H1 (cell line): ENCODE measurements around the gene PRPF38A. TPM values are rescaled to one million over a fixed set of nuclear protein-coding genes. Genes with fewer than 3 reads are reported as not detected.

Experiments
- CTCF ChIA-PET: fragments of 300-600 bp; sonication (Branson Sonifier 250); formaldehyde crosslinking; loops from one replicate; lab custom pipeline; 2021; ENCODE audit not compliant: partially characterized antibody; lab: Charles Lee
- POLR2A ChIA-PET: fragments of 300-600 bp; sonication (Branson Sonifier 250); formaldehyde crosslinking; loops from one replicate; lab custom pipeline; 2021; ENCODE audit warnings: inconsistent platforms; ENCODE audit not compliant: partially characterized antibody; lab: Charles Lee
- DNase-seq, 2 experiments: peaks; one replicate each; pipeline versions ENCODE4 v3.0.0 to v3.0.0-alpha.2; 2010 to 2022; ENCODE audit warnings: low spot score in 2 of 2, low read depth in 1 of 2, mixed read lengths in 1 of 2
- FAIRE-seq: peaks from 2 replicates; lab custom pipeline; 2011; peaks lifted over from hg19 to GRCh38; lab: Jason Lieb, UNC
- H2AFZ ChIP-seq: 2 replicates; pipeline ENCODE4 v1.8.1; 2012; ENCODE audit warnings: low read length, inconsistent platforms
- H2AK5ac ChIP-seq: 2 replicates; pipeline ENCODE4 v1.6.1; 2013; ENCODE audit warnings: low read depth, low read length
- H2BK120ac ChIP-seq: replicated peaks from 2 replicates; pipeline ENCODE3; 2013; ENCODE audit warnings: low read depth, low read length, inconsistent platforms
- H2BK12ac ChIP-seq: 2 replicates; pipeline ENCODE4 v1.6.1; 2013; ENCODE audit warnings: low read depth, low read length
- H2BK15ac ChIP-seq: 2 replicates; pipeline ENCODE4 v1.6.1; 2013; ENCODE audit warnings: low read length
- H2BK20ac ChIP-seq: 2 replicates; pipeline ENCODE4 v1.6.1; 2013; ENCODE audit warnings: low read length
- H2BK5ac ChIP-seq: 2 replicates; pipeline ENCODE4 v1.6.1; 2013; ENCODE audit warnings: low read depth, low read length
- H3K14ac ChIP-seq: 2 replicates; pipeline ENCODE4 v1.6.1; 2013; ENCODE audit warnings: inconsistent platforms; ENCODE audit not compliant: insufficient read length
- H3K18ac ChIP-seq: 2 replicates; pipeline ENCODE4 v1.6.1; 2013; ENCODE audit warnings: low read length; ENCODE audit errors: extremely low read depth
- H3K23ac ChIP-seq: 2 replicates; pipeline ENCODE4 v1.6.1; 2013; ENCODE audit warnings: inconsistent platforms; ENCODE audit not compliant: insufficient read length
- H3K23me2 ChIP-seq: 2 replicates; pipeline ENCODE4 v1.6.1; 2013; ENCODE audit warnings: low read depth, low read length
- H3K27ac ChIP-seq: 2 replicates; pipeline ENCODE4 v1.6.1; 2011; ENCODE audit warnings: low read depth, low read length, inconsistent platforms
- H3K27me3 ChIP-seq, 4 experiments: replicated peaks in 1 of 4; 1 replicate in 1 of 4; 2 replicates in 3 of 4; pipeline versions ENCODE4 v1.6.1 to v1.8.1; 2011 to 2013; ENCODE audit warnings: low read length in 3 of 4, mild to moderate bottlenecking in 3 of 4, inconsistent platforms in 2 of 4, mixed read lengths in 2 of 4, moderate library complexity in 1 of 4; ENCODE audit not compliant: control insufficient read depth in 3 of 4, insufficient read depth in 3 of 4; ENCODE audit errors: extremely low read depth in 1 of 4
- H3K36me3 ChIP-seq, 4 experiments: 2 replicates each; pipeline versions ENCODE4 v1.6.1 to v1.8.1; 2011 to 2013; ENCODE audit warnings: mild to moderate bottlenecking in 4 of 4, low read length in 3 of 4, moderate library complexity in 2 of 4, control low read depth in 1 of 4, inconsistent platforms in 1 of 4; ENCODE audit not compliant: insufficient read depth in 4 of 4, control insufficient read depth in 2 of 4
- H3K4ac ChIP-seq: replicated peaks from 2 replicates; pipeline ENCODE3; 2013; ENCODE audit warnings: low read length, low read depth, mixed read lengths, inconsistent platforms; ENCODE audit not compliant: insufficient read length
- H3K4me1 ChIP-seq, 4 experiments: replicated peaks in 1 of 4; 1 replicate in 1 of 4; 2 replicates in 3 of 4; pipeline versions ENCODE4 v1.6.1 to v1.8.1; 2011 to 2013; ENCODE audit warnings: low read length in 3 of 4, inconsistent platforms in 2 of 4, mixed read lengths in 1 of 4; ENCODE audit not compliant: insufficient read depth in 4 of 4, control insufficient read depth in 3 of 4
- H3K4me2 ChIP-seq, 2 experiments: 2 replicates each; pipeline versions ENCODE4 v1.6.1 to v1.8.1; 2011 to 2013; ENCODE audit warnings: low read depth in 2 of 2, low read length in 2 of 2, control low read depth in 1 of 2, inconsistent platforms in 1 of 2, mild to moderate bottlenecking in 1 of 2; ENCODE audit not compliant: insufficient read depth in 1 of 2
- H3K4me3 ChIP-seq, 4 experiments: fragments of 200-600, 300-600 bp in 1 of 4; sonication (generic), shearing (Covaris generic), sonication (Bioruptor Twin) in 1 of 4; 2 replicates each; pipeline versions ENCODE4 v1.5.1 to v1.8.1; 2011 to 2016; ENCODE audit warnings: low read length in 4 of 4, low read depth in 3 of 4, control low read depth in 2 of 4, inconsistent platforms in 2 of 4, mild to moderate bottlenecking in 2 of 4, mixed read lengths in 1 of 4, moderate library complexity in 1 of 4; ENCODE audit not compliant: insufficient read depth in 2 of 4; ENCODE audit errors: extremely low read depth in 1 of 4
- H3K56ac ChIP-seq: replicated peaks from 2 replicates; pipeline ENCODE3; 2013; ENCODE audit warnings: low read depth, mild to moderate bottlenecking, mixed read lengths, low read length, inconsistent platforms; ENCODE audit not compliant: insufficient read length
- H3K79me1 ChIP-seq: 2 replicates; pipeline ENCODE4 v1.6.1; 2013; ENCODE audit warnings: low read depth, low read length, control low read depth
- H3K79me2 ChIP-seq, 2 experiments: 2 replicates each; pipeline versions ENCODE4 v1.6.1 to v1.8.1; 2012 to 2013; ENCODE audit warnings: low read length in 2 of 2, mild to moderate bottlenecking in 2 of 2, inconsistent platforms in 1 of 2; ENCODE audit not compliant: insufficient read depth in 2 of 2, control insufficient read depth in 1 of 2
- H3K9ac ChIP-seq, 4 experiments: replicated peaks in 1 of 4; 1 replicate in 1 of 4; 2 replicates in 3 of 4; pipeline versions ENCODE4 v1.6.1 to v1.8.1; 2011 to 2013; ENCODE audit warnings: low read depth in 3 of 4, low read length in 3 of 4, control low read depth in 2 of 4, mild to moderate bottlenecking in 2 of 4, moderate library complexity in 2 of 4, inconsistent platforms in 1 of 4; ENCODE audit errors: extremely low read depth in 1 of 4
- H3K9me3 ChIP-seq, 2 experiments: 2 replicates each; pipeline versions ENCODE4 v1.6.1 to v1.8.1; 2012 to 2013; ENCODE audit warnings: mild to moderate bottlenecking in 2 of 2, moderate library complexity in 2 of 2, control low read depth in 1 of 2, inconsistent platforms in 1 of 2, low read depth in 1 of 2, low read length in 1 of 2, mixed read lengths in 1 of 2; ENCODE audit not compliant: insufficient read depth in 2 of 2
- H4K20me1 ChIP-seq, 2 experiments: replicated peaks in 1 of 2; 2 replicates each; pipeline versions ENCODE3 to v1.8.1; 2011 to 2013; ENCODE audit warnings: inconsistent platforms in 2 of 2, low read length in 2 of 2, mild to moderate bottlenecking in 1 of 2; ENCODE audit not compliant: insufficient read depth in 2 of 2, control insufficient read depth in 1 of 2
- H4K5ac ChIP-seq: 2 replicates; pipeline ENCODE4 v1.6.1; 2013; ENCODE audit warnings: low read length, low read depth, mixed read lengths, inconsistent platforms; ENCODE audit not compliant: insufficient read length
- H4K8ac ChIP-seq: 2 replicates; pipeline ENCODE4 v1.8.0; 2013; ENCODE audit warnings: mild to moderate bottlenecking, moderate library complexity, low read length, inconsistent platforms; ENCODE audit not compliant: insufficient read depth; ENCODE audit errors: extremely low read depth
- H4K91ac ChIP-seq: replicated peaks from 2 replicates; pipeline ENCODE3; 2013; ENCODE audit warnings: low read length, mixed read lengths, inconsistent platforms; ENCODE audit not compliant: insufficient read length
- WGBS, 2 experiments: shearing (Covaris generic) in 1 of 2; methylation state at CpG; one replicate each; pipeline versions ENCODE4 v1.1.6 to v1.1.7; 2013 to 2015; ENCODE audit warnings: low lambda C conversion rate in 2 of 2, mixed read lengths in 2 of 2, inconsistent platforms in 1 of 2, low coverage in 1 of 2, missing lambda C conversion rate in 1 of 2; ENCODE audit not compliant: insufficient replicate concordance in 2 of 2, insufficient coverage in 1 of 2, insufficient read length in 1 of 2; ENCODE audit errors: extremely low coverage in 1 of 2, missing lambda C conversion rate in 1 of 2; 5-methylcytosine and 5-hydroxymethylcytosine counted together
- polyA plus RNA-seq, 7 experiments: library from polyadenylated mRNA; depleted of rRNA in 3 of 7; stranded (reverse) in 5 of 7; unstranded in 2 of 7; fragments of >200 nt in 5 of 7; fragments of 200-250 nt in 2 of 7; gene quantifications; 1 replicate in 5 of 7; 2 replicates in 1 of 7; 4 replicates in 1 of 7; pipeline versions ENCODE4 v1.2.1 to v1.2.3, GENCODE V29; 2011 to 2013; ENCODE audit warnings: missing spikeins in 2 of 7, mixed read lengths in 2 of 7
- total RNA-seq: library from RNA; stranded (reverse); fragmentation: NEBNext Ultra II Directional; extraction: Animal tissue kit (Norgen Biotek cat#: 25700); gene quantifications from 2 replicates; pipeline ENCODE4 v1.2.1, GENCODE V29; 2021

Gene PRPF38A
- total and polyA plus RNA-seq, 2 of the 8 experiments (the other 6 are each of a cell fraction or from before 2014, with no cell fraction given), result 25.6 to 76.2 TPM

DNA sequence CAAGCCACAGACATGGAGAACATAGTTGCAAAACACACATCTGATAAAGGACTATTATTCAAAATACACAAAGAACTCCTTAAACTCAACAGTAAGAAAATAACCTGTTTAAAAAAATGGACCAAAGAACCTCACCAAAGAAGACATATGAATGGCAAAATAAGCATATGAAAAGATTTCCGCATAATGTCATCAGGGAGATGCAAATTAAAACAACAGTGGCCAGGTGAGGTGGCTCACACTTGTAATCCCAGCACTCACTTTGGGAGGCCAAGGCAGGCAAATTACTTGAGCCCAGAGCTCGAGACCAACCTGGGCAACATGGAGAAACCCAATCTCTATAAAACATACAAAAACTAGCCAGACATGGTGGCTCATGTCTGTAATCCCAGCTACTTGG lies 50.4 kb downstream of the PRPF38A start:
- H3K79me1 ChIP-seq, result no peaks in the 10 kb centered on the region
- no peak overlapping the region for H3K27ac ChIP-seq
- no peak overlapping the region for H2AFZ ChIP-seq
- no peak overlapping the region for H3K23ac ChIP-seq
- no peaks in the 10 kb centered on the region; a peak in 1 of 8 replicates for H3K36me3 ChIP-seq
- no peak overlapping the region for H2BK15ac ChIP-seq
- peak overlapping the region; percentile 88 for H4K5ac ChIP-seq
- peak overlapping the region; percentile 71 for H3K18ac ChIP-seq
- no peaks in the 10 kb centered on the region; a peak in 1 of 4 replicates for H3K79me2 ChIP-seq
- H3K27me3 ChIP-seq, result no peaks in the 10 kb centered on the region
- H4K8ac ChIP-seq, result no peak overlapping the region
- H2BK12ac ChIP-seq, result no peak overlapping the region
- peaks cover 0 to 3% (median 1%) of the 10 kb centered on the region in 4 experiments; a peak in 3 of 7 replicates for H3K4me1 ChIP-seq
- no peak overlapping the region for H2AK5ac ChIP-seq
- no peaks in the 10 kb centered on the region; the same call in 1 of the 2 replicates for H3K23me2 ChIP-seq
- H2BK120ac ChIP-seq, result no peak overlapping the region
- H3K56ac ChIP-seq, result no peak overlapping the region
- H3K14ac ChIP-seq, result no peak overlapping the region
- DNase-seq, result peak in 1 of 2 experiments; percentile 13
- H2BK20ac ChIP-seq, result 0 out of 2 replicates have a peak overlapping the region, but pooled peaks have one; percentile 77
- no peaks in the 10 kb centered on the region for H4K20me1 ChIP-seq
- no peak overlapping the region for H3K9ac ChIP-seq
- no peak overlapping the region for H3K4me3 ChIP-seq
- H3K4ac ChIP-seq, result no peak overlapping the region
- H2BK5ac ChIP-seq, result peak overlapping the region; percentile 83; the same call in 1 of the 2 replicates
- no peaks in the 10 kb centered on the region for H3K9me3 ChIP-seq
- ChIA-PET CTCF (interaction anchor here (0.6 to 1.0 kb wide), 2 partner anchors 230 to 231 kb away, joined by 3 to 5 read pairs; no protein-coding TSS in a partner anchor), POLR2A (interaction anchor here (1.8 kb wide), 1 partner anchor 51 kb away, joined by 4 read pairs; the partner anchor contains the start of genes ORC1 and PRPF38A)
- 40% methylated on average over 2 of the region's 2 CpGs; no CpG with 5 or more reads in 1 of the 2 experiments for WGBS, 2 experiments
- peak; percentile 50 for FAIRE-seq
- H3K4me2 ChIP-seq, result peak overlapping the region; percentile 21 to 51; a peak in 3 of 4 replicates
- no peak overlapping the region for H4K91ac ChIP-seq
